SHP77 treated with DMSO at 0.1 percent for 48 hours (cell line): ENCODE results near the gene HASPIN.

Experiments
- DNase-seq: peaks from one replicate; lab custom pipeline; 2025; lab: John Stamatoyannopoulos, UW

Gene HASPIN

DNA sequence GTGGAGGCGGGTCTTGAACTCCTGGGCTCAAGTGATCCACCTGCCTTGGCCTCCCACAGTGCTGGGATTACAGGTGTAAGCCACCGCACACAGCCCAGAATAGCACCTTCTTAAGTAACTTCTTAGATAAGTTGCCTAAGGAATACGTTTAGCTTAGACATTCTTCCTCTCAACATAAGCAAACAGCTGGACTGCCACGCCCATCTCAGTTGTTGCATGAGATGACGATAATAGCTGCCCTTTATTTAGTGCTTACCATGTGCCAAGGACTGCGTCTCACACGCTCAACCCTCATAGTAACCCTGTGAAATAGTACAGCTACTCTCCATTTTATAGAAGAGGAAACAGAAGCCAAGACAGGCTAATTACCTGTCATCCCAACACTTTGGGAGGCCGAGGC, 11.8 kb downstream of the HASPIN start:
- no peak for DNase-seq

GRCh38 chr17:3738562-3739295, 15.0 kb downstream of the HASPIN start:
- DNase-seq, result peak; percentile 9

GRCh38 chr17:3739422-3740124, 15.9 kb downstream of the HASPIN start:
- no peak for DNase-seq

GRCh38 chr17:3740611-3741073, 16.9 kb downstream of the HASPIN start:
- DNase-seq, result no peak

DNA sequence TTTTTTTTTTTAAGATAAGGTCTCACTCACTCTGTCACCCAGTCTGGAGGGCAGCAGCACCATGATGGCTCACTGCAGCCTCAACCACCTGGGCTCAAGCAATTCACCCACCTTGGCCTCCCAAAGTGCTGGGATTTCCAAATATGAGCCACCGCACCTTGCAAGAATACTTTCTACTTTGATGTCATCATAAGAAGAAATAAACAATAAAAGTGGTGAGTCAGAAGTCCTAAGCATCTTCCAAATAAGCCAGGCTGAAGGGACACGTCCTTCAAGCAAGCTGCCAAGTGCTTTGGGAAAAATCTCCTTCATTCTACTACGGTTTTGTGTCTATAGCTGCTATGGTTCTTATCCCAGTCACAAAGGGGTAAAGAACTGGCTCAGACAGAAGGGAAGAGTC, 20.3 kb downstream of the HASPIN start:
- no peak for DNase-seq

- DNase-seq, result no peak
These were observed 21.4 kb downstream of the HASPIN start for GRCh38 chr17:3745071-3745470.

DNA sequence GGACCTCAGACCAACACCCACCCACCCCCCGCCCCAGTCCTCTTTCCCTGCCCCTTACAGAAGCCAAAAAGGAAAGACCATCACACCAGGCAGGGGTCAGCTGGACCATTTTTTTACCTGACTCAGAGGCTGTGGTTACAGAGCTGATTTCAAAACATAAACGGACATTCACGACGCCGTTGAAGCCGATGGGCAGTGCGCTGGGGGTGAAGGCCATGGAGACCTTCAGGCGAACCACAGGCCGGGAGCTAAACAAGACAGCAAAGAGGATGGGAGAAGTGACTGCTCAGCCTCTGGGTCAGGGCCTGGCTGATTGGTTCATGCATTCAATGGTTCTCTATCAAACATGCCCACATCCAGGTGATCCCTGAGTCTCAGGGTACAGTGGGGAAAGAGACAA, 24.1 kb downstream of the HASPIN start:
- no peak for DNase-seq

- DNase-seq, result no peak
These were observed 24.9 kb downstream of the HASPIN start for GRCh38 chr17:3748576-3748975.

- DNase-seq, result no peak
These were observed 26.6 kb downstream of the HASPIN start for GRCh38 chr17:3750296-3750695.

GRCh38 chr17:3750926-3751325, 27.2 kb downstream of the HASPIN start:
- DNase-seq, result no peak

GRCh38 chr17:3751836-3752235, 28.1 kb downstream of the HASPIN start:
- no peak for DNase-seq

- DNase-seq, result no peak
These were observed 29.9 kb downstream of the HASPIN start for GRCh38 chr17:3753624-3754023.

GRCh38 chr17:3754066-3754457, 30.4 kb downstream of the HASPIN start:
- DNase-seq, result no peak

DNA sequence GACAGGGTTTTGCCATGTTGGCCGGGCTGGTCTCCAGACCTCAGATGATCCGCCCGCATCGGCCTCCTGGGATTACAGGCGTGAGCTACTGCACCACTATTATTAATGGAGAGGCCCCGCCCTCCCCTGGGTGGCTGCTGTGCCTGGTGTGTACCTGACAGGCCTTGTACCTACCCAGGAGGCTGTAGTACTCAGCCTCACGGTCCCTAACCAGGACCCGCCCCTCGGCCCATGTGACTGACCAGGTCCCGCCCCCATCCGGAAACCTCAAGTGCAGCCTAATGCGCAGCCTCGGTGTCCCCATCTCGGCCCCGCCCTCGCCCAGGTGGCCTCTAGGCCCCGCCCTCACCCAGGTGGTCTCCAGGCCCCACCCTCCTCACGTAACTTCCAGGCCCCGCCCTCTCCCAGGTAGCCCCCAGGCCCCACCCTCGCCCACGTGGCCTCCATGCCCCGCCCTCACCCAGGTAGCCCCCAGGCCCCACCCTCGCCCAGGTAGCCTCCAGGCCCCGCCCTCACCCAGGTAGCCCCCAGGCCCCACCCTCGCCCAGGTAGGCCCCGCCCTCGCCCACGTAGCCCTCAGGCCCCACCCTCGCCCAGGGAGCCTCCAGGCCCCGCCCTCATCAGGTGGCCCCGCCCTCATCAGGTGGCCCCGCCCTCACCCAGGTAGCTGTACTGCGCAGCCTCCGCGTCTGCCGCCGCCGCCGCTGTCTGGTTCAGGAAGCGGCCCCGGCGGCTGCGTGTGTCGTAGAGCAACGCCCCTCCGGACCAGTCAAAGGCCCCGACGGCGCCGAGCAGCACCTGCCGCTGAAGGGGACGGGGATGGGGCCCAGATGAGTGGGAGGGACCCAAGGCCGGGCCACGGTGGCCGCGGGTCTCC, 31.0 kb downstream of the HASPIN start:
- DNase-seq, result no peak

DNA sequence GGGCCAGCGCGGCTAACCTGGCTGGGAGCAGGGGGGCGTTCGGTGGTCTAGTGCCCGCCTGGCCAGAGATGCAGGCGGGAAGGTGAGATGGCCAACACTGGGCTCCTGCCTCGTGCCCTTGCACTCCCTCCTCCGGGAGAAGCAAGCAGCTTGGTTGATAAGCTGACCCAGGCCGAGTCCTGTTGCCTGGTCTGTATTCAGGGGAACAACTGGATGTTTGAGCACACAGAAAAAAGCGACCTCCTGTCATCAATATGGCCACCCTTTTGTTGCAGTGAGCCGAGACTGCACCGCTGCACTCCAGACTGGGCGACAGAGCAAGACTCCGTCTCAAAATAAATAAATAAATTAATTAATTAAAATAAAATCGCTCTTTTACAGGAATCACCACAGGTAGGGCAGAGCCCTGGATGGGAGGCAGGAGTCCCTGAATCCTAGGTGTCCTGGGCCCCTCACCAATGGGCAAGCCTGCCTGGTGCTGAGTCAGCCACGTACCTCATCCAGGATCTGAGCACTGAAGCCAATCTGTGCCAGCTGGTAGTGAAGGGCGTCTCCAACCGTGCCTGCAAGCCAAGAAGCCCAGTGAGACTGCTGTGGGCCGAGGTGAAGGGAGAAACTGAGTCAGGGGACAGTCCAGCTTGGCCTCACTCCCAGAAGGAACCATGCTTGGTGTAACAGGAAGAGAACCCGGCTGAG, 31.8 kb downstream of the HASPIN start:
- DNase-seq, result no peak

DNA sequence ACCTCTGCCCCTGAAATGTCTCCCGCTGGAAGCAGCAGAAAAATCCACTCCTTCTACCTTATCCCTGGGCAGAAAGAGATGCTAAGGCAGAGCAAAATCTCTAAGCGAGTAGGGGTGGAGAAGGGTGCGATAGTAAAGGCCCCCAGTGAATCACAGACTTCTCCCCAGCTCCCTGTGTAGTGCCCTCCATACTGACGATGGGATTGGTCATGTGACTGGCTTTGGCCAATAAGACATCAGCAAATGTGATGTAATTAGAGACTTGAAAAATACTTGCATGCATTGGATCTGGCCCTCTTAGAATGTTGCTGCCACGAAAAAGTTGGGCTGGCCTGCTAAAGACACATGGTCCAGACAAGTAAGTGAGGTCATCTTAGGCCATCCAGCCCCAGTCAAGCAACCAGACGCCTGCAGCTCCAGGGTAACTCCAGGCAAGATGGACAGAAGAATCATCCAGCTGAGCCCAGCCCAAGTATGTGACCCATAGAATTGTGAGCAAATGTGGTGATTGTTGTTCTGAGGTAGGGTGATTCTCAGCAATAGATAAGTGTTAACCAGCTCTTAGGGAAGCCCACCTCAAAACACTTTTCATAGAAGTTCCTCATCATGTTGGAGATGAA, 36.0 kb downstream of the HASPIN start:
- no peak for DNase-seq

DNA sequence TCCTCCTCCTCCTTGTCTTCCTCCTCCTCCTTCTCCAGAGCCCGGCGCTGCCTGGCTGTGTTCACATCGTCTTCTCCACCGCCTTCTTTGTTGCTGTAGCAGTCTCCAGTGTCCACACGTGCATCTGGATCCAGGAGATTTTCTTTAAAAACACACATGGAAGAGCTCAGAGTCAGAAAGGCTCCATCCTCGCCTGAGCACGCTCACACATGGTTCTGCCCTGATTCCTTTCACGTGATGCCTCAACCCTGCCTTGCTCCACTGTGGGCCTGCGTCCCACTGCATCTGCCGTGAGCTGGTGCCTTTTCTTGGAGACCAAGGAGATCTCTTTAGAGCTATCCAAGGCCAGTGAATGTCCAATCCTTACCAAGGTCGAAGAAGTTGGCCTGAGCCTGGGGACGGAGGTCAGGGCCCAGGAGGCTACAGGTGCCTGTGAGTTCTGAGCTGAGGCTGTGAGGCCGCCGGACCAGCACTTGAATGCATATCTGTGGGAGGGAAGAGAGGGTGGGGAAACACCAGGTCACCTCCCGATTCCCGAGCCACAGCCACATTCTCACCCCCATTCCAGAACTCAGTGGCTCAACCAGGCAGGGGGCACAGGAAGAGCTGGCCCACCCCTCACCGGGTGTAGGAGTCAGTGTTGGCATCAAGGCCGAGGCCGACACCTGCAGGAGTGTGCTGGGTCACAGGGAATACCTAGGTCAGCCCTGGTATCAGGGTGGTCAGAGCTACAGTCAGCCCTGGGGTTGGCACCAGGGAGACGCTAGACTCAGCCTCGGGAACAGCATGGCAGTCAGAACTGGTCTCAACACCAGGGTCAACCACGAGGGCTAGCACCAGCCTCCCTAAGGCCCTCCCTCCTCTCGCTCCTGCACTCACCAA, 37.6 kb downstream of the HASPIN start:
- DNase-seq, result no peak

GRCh38 chr17:3761918-3762380, 38.2 kb downstream of the HASPIN start:
- no peak for DNase-seq

- no peak for DNase-seq
These were observed 39.4 kb downstream of the HASPIN start for GRCh38 chr17:3762922-3763776.
